Right lobe of liver (tissue), 4 donors: ENCODE results near the gene SLC25A51.

Source experiments
- CTCF ChIP-seq, 4 donors: fragments of 200-600 bp in 3 of 4; fragments of 450-650 bp in 1 of 4; IDR thresholded peaks; one replicate each; pipeline versions ENCODE4 v1.5.1 to v1.8.0; 2016 to 2022; ENCODE audit warnings: antibody characterized with exemption in 4 of 4, mild to moderate bottlenecking in 2 of 4
- POLR2A ChIP-seq: fragments of 450-650 bp; IDR thresholded peaks from one replicate; pipeline ENCODE4 v1.6.1; 2017; ENCODE audit warnings: antibody characterized with exemption, mild to moderate bottlenecking
- donor health status: DM: no; HTN: no; CAD: no.
- donor health status: DM: no; HTN: no; CAD: no.
- donor health status: DM: no; HTN: yes; CAD: no.

- TF ChIP-seq POLR2A, result no peak
- no peak for TF ChIP-seq CTCF (IDR thresholded peaks at IDR 0.05)
These were observed 35.7 kb upstream of the SLC25A51 start for GRCh38 chr9:37939575-37940095.
